Measurements from ENCODE around the gene C2CD2.

- TF ChIP-seq, protein P1, sequence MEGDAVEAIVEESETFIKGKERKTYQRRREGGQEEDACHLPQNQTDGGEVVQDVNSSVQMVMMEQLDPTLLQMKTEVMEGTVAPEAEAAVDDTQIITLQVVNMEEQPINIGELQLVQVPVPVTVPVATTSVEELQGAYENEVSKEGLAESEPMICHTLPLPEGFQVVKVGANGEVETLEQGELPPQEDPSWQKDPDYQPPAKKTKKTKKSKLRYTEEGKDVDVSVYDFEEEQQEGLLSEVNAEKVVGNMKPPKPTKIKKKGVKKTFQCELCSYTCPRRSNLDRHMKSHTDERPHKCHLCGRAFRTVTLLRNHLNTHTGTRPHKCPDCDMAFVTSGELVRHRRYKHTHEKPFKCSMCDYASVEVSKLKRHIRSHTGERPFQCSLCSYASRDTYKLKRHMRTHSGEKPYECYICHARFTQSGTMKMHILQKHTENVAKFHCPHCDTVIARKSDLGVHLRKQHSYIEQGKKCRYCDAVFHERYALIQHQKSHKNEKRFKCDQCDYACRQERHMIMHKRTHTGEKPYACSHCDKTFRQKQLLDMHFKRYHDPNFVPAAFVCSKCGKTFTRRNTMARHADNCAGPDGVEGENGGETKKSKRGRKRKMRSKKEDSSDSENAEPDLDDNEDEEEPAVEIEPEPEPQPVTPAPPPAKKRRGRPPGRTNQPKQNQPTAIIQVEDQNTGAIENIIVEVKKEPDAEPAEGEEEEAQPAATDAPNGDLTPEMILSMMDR (IDR thresholded peaks at IDR 0.05) = no peak
- TF ChIP-seq POLR2A (IDR thresholded peaks at IDR 0.05) = no peak
Measured at GRCh38 chr21:42002421-42002958, 48.7 kb upstream of the C2CD2 start.

Measured in uterus (tissue), 2 donors.